SK-N-SH treated with all-trans-retinoic acid at 6 μM for 48 hours (cell line): ENCODE data around the gene AGBL1.

Experiments used
- ATAC-seq: fragments of 200-7000 bp; cut with Tn5 transposase; 3 replicates; pipeline ENCODE4 v1.9.1; 2020; ENCODE audit warnings: mild to moderate bottlenecking, moderate library complexity
- ARNTL ChIP-seq: fragments of 450-650 bp; formaldehyde crosslinking; IDR thresholded peaks from 2 replicates; pipeline ENCODE4 v1.5.0; 2020; ENCODE audit warnings: low read depth, mild to moderate bottlenecking, moderate library complexity, borderline replicate concordance
- BACH2 ChIP-seq: fragments of 250-450 bp; sonication (Bioruptor Pico); IDR thresholded peaks from 2 replicates; pipeline ENCODE4 v1.9.0; 2021; ENCODE audit warnings: mild to moderate bottlenecking, borderline replicate concordance
- CREB5 ChIP-seq: fragments of 250-450 bp; sonication (Bioruptor Pico); IDR thresholded peaks from 2 replicates; pipeline ENCODE4 v1.5.1; 2020; ENCODE audit warnings: low read depth, mild to moderate bottlenecking, moderate library complexity
- CSDC2 ChIP-seq: fragments of 250-450 bp; sonication (Bioruptor Pico); IDR thresholded peaks from 2 replicates; pipeline ENCODE4 v1.5.0; 2020; ENCODE audit warnings: mild to moderate bottlenecking, moderate library complexity
- ISL1 ChIP-seq: fragments of 250-450 bp; sonication (Bioruptor Pico); IDR thresholded peaks from 2 replicates; pipeline ENCODE4 v2.1.2; 2022; ENCODE audit warnings: mild to moderate bottlenecking, moderate library complexity
- OSR1 ChIP-seq: fragments of 250-450 bp; sonication (Bioruptor Pico); IDR thresholded peaks from 2 replicates; pipeline ENCODE4 v1.8.0; 2022; ENCODE audit warnings: moderate library complexity, mild to moderate bottlenecking, inconsistent platforms
- PPARA ChIP-seq: fragments of 250-450 bp; sonication (Bioruptor Pico); IDR thresholded peaks from 2 replicates; pipeline ENCODE4 v1.5.0; 2020; ENCODE audit warnings: mild to moderate bottlenecking, borderline replicate concordance
- RARB ChIP-seq: fragments of 250-450 bp; sonication (Bioruptor Pico); IDR thresholded peaks from 2 replicates; pipeline ENCODE4 v1.8.0; 2021; ENCODE audit warnings: mild to moderate bottlenecking, moderate library complexity
- SNAI2 ChIP-seq: fragments of 250-450 bp; sonication (Bioruptor Pico); IDR thresholded peaks from 2 replicates; pipeline ENCODE4 v1.5.0; 2020; ENCODE audit warnings: mild to moderate bottlenecking, moderate library complexity
- TCF4 ChIP-seq: fragments of 250-450 bp; sonication (Bioruptor Pico); IDR thresholded peaks from 2 replicates; pipeline ENCODE4 v1.8.0; 2021; ENCODE audit warnings: mild to moderate bottlenecking, moderate library complexity, borderline replicate concordance
- TOX ChIP-seq: fragments of 250-450 bp; sonication (Bioruptor Pico); IDR thresholded peaks from 2 replicates; pipeline ENCODE4 v1.8.0; 2021; ENCODE audit warnings: mild to moderate bottlenecking, moderate library complexity, borderline replicate concordance
- ZC3H10 ChIP-seq: fragments of 250-450 bp; sonication (Bioruptor Pico); IDR thresholded peaks from 2 replicates; pipeline ENCODE4 v1.5.1; 2021; ENCODE audit warnings: mild to moderate bottlenecking, moderate library complexity
- ZFP3 ChIP-seq: fragments of 250-450 bp; sonication (Bioruptor Pico); IDR thresholded peaks from 2 replicates; pipeline ENCODE4 v1.5.0; 2020; ENCODE audit warnings: mild to moderate bottlenecking, moderate library complexity
- ZFP30 ChIP-seq: fragments of 450-650 bp; formaldehyde crosslinking; IDR thresholded peaks from 2 replicates; pipeline ENCODE4 v1.5.0; 2022; ENCODE audit warnings: mild to moderate bottlenecking, moderate library complexity
- ZNF70 ChIP-seq: fragments of 450-650 bp; formaldehyde crosslinking; IDR thresholded peaks from 2 replicates; pipeline ENCODE4 v1.5.0; 2020; ENCODE audit warnings: mild to moderate bottlenecking, moderate library complexity
- ZNF8 ChIP-seq: fragments of 450-650 bp; formaldehyde crosslinking; IDR thresholded peaks from 2 replicates; pipeline ENCODE4 v1.5.0; 2020; ENCODE audit warnings: mild to moderate bottlenecking, moderate library complexity
- TF ChIP-seq, protein P1 (sequence below): fragments of 250-450 bp; sonication (Bioruptor Pico); IDR thresholded peaks from 2 replicates; pipeline ENCODE4 v1.8.0; 2021; ENCODE audit warnings: low read depth, mild to moderate bottlenecking, moderate library complexity, borderline replicate concordance
- TF ChIP-seq, protein P2 (sequence below): fragments of 250-450 bp; sonication (Bioruptor Pico); IDR thresholded peaks from 2 replicates; pipeline ENCODE4 v1.5.0; 2020; ENCODE audit warnings: mild to moderate bottlenecking, moderate library complexity
- TF ChIP-seq, protein P3 (sequence below): fragments of 250-450 bp; sonication (Bioruptor Pico); IDR thresholded peaks from 2 replicates; pipeline ENCODE4 v1.8.0; 2020; ENCODE audit warnings: mild to moderate bottlenecking, moderate library complexity, borderline replicate concordance

The AGBL1 gene

DNA sequence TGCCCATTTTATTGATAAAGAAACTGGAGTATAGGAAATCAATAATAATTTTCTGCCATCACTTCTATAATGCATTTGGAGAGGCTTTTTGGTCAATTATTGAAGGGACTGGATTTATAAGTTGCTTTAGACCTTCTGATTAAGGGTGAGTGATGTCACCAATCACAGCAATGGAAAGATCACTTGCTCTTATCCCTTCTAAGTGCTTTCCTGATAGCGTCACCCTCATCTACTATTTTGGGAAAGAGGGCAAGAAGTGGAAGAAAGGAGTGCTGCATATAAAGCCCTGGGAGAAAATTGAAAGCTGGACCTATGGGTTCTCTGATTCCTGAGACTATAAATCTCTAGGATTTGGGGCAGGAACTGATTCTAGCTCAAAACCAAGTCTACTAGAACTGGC is 771.3 kb downstream of the AGBL1 start:
- TF ChIP-seq RARB (CRISPR knock-in tag) (no peak), PPARA (CRISPR knock-in tag) (no peak), TCF4 (no peak), ISL1 (CRISPR knock-in tag) (no peak), BACH2 (CRISPR knock-in tag) (no peak), SNAI2 (CRISPR knock-in tag) (no peak), ARNTL (no peak)
- TF ChIP-seq, protein P1, sequence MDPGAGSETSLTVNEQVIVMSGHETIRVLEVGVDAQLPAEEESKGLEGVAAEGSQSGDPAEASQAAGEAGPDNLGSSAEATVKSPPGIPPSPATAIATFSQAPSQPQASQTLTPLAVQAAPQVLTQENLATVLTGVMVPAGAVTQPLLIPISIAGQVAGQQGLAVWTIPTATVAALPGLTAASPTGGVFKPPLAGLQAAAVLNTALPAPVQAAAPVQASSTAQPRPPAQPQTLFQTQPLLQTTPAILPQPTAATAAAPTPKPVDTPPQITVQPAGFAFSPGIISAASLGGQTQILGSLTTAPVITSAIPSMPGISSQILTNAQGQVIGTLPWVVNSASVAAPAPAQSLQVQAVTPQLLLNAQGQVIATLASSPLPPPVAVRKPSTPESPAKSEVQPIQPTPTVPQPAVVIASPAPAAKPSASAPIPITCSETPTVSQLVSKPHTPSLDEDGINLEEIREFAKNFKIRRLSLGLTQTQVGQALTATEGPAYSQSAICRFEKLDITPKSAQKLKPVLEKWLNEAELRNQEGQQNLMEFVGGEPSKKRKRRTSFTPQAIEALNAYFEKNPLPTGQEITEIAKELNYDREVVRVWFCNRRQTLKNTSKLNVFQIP (CRISPR knock-in tag) = no peak
- TF ChIP-seq, protein P2, sequence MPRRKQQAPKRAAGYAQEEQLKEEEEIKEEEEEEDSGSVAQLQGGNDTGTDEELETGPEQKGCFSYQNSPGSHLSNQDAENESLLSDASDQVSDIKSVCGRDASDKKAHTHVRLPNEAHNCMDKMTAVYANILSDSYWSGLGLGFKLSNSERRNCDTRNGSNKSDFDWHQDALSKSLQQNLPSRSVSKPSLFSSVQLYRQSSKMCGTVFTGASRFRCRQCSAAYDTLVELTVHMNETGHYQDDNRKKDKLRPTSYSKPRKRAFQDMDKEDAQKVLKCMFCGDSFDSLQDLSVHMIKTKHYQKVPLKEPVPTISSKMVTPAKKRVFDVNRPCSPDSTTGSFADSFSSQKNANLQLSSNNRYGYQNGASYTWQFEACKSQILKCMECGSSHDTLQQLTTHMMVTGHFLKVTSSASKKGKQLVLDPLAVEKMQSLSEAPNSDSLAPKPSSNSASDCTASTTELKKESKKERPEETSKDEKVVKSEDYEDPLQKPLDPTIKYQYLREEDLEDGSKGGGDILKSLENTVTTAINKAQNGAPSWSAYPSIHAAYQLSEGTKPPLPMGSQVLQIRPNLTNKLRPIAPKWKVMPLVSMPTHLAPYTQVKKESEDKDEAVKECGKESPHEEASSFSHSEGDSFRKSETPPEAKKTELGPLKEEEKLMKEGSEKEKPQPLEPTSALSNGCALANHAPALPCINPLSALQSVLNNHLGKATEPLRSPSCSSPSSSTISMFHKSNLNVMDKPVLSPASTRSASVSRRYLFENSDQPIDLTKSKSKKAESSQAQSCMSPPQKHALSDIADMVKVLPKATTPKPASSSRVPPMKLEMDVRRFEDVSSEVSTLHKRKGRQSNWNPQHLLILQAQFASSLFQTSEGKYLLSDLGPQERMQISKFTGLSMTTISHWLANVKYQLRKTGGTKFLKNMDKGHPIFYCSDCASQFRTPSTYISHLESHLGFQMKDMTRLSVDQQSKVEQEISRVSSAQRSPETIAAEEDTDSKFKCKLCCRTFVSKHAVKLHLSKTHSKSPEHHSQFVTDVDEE (CRISPR knock-in tag) = no peak
- no peak for ATAC-seq

DNA sequence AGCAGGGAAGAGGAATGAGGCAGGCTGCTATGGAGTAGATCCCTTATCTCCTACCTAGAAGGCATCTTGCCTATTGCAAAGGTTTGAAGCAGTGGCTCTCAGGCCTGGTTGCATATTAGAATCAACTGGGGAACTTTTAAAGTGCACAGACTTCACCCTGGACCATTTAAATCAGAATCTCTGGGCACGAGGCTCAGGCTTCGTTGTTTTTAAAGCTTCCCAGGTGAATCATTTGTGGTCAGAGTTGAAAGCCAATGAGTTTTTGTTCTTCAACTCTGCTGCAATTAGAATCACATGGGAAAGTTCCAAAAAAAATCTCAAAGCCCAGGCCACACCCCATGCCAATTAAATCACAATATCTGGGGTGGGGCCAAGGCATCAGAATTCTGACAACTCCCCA is 773.1 kb downstream of the AGBL1 start:
- ATAC-seq = no peak
- TF ChIP-seq TCF4 (no peak), PPARA (CRISPR knock-in tag) (no peak), ZC3H10 (no peak), CREB5 (no peak), ZNF70 (no peak), CSDC2 (CRISPR knock-in tag) (no peak), ZFP30 (CRISPR knock-in tag) (no peak), OSR1 (CRISPR knock-in tag) (no peak)
- TF ChIP-seq, protein P3, sequence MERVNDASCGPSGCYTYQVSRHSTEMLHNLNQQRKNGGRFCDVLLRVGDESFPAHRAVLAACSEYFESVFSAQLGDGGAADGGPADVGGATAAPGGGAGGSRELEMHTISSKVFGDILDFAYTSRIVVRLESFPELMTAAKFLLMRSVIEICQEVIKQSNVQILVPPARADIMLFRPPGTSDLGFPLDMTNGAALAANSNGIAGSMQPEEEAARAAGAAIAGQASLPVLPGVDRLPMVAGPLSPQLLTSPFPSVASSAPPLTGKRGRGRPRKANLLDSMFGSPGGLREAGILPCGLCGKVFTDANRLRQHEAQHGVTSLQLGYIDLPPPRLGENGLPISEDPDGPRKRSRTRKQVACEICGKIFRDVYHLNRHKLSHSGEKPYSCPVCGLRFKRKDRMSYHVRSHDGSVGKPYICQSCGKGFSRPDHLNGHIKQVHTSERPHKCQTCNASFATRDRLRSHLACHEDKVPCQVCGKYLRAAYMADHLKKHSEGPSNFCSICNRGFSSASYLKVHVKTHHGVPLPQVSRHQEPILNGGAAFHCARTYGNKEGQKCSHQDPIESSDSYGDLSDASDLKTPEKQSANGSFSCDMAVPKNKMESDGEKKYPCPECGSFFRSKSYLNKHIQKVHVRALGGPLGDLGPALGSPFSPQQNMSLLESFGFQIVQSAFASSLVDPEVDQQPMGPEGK = no peak

- no peak for ATAC-seq
- TF ChIP-seq ZNF8 (CRISPR knock-in tag) (no peak), CSDC2 (CRISPR knock-in tag) (no peak), ZFP3 (CRISPR knock-in tag) (no peak), SNAI2 (CRISPR knock-in tag) (no peak), PPARA (CRISPR knock-in tag) (no peak), OSR1 (CRISPR knock-in tag) (no peak), TOX (CRISPR knock-in tag) (no peak)
- TF ChIP-seq, protein P1 (CRISPR knock-in tag) = no peak
Measured at GRCh38 chr15:86854176-86854575, 774.5 kb downstream of the AGBL1 start.
